GM19351 (cell line): ENCODE data around the gene MYL6.

Experiments used
- ATAC-seq: cut with Tn5 transposase; IDR thresholded peaks from one replicate; pipeline ENCODE4 v1.9.1; 2021; ENCODE audit warnings: mild to moderate bottlenecking, moderate library complexity; ENCODE audit not compliant: unreplicated experiment

The MYL6 gene

DNA sequence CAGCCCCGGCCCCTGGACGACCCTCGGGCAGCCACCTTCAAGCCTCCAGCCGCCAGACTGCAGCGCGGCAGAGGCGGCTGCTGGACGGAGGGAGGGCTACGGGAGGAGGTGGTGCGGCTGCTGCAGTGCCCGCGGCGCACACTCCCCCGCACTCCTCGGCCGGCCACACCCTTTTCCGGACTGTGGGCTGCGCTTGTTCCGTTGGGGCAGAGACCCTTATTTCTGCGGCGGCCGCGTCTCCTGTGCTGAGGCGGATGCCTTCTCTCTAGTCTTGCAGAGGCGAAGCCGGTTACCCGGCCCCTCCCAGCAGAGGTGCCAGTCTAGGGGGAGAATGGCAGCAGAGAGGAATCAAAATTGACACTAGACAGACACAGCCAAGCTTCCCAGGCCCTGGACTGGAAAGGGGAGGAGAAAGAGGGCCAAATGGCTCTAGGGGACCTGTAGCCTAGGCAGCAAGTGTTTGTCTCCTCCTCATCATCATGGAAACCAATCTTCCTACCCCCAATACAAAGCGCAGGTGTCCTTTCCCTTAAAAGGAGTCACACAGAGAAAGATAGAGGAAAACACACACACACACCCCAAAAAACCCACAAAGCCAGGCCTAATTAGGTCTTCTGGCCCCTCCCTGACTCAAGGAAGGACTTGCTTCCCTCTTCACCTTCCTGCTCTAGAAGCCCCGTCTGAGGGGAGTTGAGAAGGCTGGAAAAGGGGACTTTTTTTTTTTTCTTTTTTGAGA is 28.8 kb upstream of the MYL6 start:
- ATAC-seq: peak; percentile 28

DNA sequence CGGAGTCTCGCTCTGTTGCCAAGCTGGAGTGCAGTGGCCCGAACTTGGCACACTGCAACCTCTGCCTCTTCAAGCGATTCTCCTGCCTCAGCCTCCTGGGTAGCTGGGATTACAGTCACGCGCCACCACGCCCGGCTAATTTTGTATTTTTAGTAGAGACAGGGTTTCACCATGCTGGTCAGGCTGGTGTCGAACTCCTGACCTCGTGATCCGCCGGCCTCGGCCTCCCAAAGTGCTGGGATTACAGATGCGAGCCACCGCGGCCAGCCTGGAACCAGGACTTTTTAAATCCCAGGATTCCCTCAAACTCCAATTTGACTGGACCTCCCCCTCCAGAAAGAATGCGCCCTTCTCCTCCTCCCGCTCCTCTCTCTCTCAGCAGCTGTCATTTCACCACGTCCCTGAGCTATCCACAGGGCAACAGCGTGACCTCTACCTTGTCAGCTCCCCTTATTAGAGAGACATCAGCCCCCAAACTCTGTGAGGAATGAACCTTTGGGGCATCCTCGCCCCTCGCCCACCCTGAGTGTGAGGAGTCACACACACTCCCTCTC is 28.1 kb upstream of the MYL6 start:
- ATAC-seq: no peak

DNA sequence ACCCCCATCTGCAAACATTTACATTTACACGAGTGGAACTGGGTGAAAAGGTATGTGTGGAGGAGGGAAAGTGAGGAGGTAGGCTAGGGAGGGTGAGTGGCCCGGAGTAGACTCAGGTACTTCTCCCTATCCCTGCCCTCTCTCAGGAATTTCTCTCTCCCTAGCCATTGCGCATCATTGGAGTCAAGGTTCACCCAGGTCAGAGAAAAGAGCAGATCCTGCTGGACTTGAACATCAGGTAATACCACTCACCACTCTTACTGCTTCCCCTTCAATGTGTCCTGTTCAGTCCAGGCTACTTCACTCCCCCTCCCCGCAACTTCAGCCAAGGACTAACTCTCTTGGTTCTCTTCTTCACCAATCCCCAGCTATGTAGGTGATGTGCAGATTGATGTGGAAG is 27.3 kb upstream of the MYL6 start:
- ATAC-seq: no peak

DNA sequence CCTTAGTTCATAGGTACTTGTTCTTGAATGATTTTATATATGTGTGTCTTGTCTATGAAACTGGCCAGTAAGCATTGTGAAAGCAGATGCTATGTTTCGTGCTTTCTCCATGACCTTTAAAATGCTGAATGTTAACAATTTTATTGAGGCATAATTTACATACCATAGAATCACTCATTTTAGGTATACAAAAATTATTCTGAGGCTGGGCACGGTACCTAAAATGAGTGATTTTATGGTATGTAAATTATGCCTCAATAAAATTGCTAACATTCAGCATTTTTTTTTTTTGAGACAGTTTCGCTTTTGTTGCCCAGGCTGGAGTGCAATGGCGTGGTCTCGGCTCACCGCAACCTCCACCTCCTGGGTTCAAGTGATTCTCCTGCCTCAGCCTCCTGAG is 23.3 kb upstream of the MYL6 start:
- ATAC-seq: no peak

DNA sequence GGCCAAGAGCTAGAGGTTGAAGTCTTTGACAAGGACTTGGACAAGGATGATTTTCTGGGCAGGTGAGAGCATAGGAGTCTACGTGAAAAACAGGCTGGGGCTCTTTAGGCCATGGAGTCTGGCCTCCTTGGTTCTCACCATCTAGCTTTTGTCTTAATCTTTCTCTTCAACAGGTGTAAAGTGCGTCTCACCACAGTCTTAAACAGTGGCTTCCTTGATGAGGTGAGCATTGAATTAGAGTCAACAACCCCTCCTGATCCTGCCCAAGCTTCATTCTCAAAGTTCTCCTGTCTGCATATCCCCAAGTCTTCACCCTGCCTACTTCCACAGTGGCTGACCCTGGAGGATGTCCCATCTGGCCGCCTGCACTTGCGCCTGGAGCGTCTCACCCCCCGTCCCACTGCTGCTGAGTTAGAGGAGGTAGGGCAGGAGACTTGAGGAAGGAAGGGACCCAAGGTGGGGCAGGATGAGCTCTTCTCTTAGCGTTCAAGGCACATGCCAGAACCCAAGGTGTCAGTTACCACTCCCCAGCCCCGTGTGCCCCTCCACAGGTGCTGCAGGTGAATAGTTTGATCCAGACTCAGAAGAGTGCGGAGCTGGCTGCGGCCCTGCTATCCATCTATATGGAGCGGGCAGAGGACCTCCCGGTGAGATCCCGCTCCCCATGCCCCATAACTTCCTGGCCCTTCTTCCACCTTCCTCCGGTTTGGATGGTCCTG is 20.1 kb upstream of the MYL6 start:
- no peak for ATAC-seq

DNA sequence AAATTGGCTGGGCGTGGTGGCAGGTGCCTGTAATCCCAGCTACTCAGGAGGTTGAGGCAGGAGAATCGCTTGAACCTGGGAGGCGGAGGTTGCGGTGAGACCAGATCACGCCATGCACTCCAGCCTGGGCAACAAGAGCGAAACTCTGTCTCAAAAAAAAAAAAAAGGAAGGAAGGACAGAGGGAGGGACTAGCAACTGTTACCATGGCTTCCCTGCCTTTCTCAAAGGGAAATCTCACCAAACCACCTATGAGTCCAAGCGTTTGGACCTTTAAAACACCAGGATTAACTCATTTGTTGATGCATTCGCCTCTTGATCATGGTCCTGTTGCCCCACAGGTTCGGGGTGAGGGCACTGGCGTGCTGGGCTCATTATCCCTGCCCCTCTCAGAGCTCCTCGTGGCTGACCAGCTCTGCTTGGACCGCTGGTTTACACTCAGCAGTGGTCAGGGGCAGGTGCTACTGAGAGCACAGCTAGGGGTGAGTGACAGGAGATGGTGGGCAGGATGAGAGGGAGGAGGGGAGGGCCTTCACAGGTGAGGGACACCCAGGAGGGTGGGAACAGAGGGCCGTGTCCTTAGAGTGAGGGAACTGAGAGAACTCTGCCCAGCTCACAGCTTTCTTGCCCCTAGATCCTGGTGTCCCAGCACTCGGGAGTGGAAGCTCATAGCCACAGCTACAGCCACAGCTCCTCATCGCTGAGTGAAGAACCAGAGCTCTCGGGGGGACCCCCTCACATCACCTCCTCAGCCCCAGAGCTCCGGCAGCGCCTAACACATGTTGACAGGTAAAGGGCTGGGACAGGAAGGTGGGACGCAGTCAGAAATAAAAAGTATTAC is 16.0 kb upstream of the MYL6 start:
- ATAC-seq: no peak

DNA sequence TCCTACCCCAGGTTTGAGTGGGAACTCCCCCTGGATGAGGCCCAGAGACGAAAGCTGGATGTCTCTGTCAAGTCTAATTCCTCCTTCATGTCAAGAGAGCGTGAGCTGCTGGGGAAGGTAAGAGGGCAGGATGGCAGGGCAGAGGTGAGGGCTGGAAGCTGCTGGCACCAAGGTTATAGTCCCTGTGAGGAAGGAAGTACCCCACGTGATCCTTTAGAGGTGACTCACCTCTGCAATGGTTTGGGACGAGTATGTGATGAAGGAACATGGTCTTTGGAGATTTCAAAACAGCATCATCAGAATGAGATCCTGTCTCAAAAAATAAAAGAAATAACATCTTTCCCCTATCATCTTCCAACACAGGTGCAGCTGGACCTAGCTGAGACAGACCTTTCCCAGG is 14.9 kb upstream of the MYL6 start:
- no peak for ATAC-seq

DNA sequence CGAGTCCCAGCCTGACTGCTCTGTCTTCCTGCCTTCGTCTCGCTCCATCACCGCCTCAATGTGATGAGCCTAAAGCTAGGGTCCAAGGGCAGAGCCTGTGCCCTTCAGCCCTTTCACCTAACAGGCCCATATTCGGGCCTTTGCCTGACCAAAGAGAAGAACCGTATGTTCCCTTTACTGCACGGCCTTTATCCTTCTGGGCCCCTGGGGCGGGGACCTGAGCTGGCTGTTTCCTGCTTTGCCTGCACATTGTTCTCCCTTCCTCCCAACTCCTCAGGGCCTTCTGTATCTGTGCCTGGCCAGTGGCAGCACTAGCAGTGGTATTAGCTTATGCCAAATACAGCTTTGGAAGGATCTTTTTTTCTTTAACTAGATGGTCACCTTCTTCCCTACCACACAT is 14.3 kb upstream of the MYL6 start:
- ATAC-seq: no peak

DNA sequence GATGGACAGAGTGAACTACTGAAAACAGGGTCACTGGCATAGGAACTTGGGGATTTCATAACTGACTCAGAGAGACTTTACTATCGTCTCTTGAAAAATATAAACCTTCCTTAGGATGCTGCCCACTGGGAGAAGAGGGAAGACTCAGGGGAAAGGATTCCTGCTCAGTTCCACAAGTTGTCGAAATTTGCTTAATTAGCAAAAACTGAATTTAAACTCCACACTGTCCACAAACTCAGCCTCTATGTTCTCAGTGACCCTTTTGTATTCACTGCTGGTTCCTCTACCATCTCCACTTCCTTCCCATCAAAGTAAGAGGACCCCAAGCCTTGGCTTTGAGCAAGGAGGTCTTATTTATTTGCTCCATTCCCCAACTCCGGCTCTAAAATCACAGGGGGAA is 12.9 kb upstream of the MYL6 start:
- no peak for ATAC-seq

DNA sequence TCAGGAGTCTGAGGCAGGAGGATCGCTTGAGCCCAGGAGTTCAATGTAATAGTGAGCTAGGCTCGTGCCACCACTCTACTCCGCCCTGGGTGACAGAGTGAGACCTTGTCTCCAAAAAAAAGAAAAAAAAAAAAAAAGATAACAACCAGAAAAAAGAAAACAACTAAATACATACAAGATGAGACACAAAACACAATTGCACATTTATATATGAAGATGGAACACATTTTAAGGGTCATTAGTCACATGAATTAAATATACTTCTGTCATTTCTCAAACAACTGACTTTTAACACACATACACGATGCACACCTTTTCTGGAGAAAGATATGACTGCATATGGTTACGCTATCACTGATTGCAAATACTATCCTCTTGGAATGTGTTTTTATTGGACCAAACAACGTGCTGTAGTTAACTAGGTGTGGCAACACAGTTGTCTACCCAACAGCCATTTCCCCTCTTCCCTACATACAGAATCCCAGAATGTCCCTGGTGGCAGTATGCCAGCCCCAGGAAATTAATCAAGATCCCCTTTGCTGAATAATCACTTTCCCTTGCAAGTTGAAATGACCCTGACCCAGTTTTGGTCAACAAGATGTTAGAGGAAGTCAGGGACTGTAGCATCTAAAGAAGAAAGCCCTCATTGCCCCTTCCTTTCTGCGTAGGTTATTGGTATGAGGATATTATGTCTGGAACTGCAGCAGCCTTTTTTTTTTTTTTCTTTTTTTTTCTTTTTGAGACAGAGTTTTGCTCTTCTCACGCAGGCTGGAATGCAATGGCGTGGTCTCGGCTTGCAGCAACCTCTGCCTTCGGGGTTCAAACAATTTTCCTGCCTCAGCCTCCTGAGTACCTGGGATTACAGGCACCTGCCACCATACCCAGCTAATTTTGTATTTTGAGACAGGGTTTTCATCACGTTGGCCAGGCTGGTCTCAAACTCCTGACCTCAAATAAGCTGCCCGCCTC is 11.4 kb upstream of the MYL6 start:
- no peak for ATAC-seq

DNA sequence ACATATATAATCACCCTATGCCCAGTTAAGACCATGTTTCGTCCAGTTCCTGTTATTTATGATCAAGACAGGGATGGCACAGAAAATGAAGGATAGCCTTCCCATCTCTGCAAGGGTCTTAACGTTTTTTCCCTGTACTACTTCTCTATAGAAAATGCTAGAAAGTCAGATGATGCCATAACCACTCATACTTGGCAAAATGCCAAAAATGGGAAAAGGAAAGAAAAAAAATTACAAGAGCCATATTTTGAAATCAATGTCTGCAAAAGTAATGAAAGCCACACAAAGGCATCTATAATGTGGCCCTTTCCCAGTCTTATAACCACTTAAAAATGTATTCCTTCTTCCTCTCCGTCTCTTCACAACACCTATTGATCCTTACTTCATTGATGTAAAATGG is 7.6 kb upstream of the MYL6 start:
- ATAC-seq: no peak

DNA sequence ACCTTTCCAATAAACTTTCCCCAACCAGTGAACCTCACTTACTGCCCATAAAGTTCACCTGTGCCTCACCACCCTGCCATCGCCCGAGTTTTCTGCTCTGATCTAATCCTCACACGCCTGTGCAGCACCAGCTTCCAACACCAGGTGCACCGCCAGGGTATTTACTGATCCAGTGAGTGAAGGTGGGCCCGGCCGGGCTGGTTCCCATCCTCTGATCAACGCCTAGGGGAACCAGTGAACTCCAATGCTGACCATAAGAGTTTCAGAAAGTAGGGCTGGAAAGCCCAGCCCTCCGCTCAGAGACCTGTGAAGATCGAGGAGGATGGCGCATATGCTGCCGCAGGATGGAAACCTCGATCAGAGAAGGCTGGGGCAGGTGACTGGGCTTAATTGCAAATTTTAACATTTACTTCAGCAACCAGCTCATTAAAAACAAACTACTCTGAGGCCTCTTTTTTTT is 6.5 kb upstream of the MYL6 start:
- peak; percentile 60 for ATAC-seq

DNA sequence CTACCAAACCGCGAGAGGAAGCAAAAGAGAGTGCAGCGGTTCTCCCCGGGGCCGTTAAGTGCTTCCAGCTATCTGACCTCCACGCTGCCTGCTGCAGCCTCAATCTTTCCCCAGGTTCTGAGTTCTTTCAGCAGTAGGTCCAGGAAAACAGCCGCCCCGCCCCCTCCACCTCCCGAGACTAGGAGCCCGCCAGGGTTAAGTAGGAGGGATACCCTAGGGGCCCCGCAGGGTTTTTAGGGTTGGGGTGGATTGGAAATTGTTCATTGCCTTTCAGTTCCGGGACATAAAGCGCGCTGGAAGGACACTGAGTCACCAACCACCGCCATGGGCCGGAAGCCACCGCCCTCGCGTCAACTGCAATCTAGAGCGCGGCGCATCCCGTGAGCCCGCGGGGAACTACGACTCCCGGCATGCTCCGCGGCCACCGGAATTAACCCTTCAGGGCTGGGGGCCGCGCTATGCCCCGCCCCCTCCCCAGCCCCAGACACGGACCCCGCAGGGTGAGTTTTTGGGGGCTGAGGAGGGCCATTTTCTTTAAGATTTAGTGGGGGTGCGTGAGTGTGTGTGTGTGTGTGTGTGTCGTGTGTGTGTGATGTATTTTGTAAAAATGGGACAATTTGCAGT is 5.9 kb upstream of the MYL6 start, which contains the start of gene MYL6B:
Gene MYL6B (plus strand): TSS at position 456 of the 624 bp plus-strand sequence. CDS start 1,332 bp downstream, outside the sequence.
- peak; percentile 87 for ATAC-seq

DNA sequence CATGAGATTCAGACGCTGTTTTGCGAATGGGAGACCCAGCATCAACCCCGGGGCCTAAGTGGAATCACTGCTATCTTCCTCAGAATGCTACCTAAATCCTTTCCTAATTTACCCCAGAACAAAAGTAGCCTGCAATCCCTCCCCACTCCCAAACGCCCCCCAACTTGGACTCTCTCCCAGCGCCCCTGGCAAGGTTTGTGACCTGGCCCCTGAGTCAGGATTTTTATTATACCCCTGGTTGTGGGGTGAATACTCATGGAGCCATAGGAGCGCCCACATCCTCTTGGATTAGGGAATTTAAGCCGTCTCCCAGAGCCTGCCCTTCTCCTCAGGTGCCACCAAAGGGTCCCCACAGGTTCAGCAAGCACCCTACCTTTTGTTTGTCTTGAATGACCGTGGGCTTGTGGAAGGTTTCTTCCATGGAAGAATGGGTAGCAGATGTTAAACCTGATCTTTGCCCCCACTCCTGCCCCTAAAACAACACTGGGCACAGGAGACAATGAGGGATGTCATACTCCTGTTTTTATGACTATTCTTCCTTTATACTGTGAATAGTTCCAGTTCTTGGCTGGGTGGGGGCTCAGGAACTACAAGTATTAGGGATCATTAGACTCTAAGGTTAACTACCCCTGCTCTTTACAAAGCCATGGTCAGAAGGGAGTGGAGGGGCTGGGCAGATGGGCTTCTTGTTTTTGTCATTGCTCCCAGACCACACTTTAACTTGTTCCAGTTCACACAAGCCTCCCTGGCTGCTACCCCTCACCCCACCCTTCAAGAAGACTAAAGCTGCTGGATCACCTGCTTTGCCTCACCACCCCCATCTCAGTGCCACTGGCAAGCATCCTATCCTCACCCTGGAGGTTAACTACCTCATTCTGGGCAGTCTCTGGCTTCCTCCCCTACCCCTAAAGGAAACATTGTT is 5.1 kb upstream of the MYL6 start:
- no peak for ATAC-seq

DNA sequence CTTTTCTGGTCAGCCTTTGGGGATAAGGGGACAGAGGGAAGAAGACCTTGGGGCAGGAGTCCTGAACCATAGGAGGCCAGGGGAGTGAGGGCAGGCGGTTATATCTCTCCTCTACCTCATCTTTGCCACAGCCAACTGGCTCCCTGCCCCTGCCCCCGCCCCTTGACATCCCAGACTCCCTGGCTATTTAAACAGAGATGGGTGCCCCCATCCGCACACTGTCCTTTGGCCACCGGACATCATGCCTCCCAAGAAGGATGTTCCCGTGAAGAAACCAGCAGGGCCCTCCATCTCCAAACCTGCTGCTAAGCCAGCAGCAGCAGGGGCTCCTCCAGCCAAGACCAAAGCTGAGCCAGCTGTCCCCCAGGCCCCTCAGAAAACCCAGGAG is 4.5 kb upstream of the MYL6 start:
- no peak for ATAC-seq

DNA sequence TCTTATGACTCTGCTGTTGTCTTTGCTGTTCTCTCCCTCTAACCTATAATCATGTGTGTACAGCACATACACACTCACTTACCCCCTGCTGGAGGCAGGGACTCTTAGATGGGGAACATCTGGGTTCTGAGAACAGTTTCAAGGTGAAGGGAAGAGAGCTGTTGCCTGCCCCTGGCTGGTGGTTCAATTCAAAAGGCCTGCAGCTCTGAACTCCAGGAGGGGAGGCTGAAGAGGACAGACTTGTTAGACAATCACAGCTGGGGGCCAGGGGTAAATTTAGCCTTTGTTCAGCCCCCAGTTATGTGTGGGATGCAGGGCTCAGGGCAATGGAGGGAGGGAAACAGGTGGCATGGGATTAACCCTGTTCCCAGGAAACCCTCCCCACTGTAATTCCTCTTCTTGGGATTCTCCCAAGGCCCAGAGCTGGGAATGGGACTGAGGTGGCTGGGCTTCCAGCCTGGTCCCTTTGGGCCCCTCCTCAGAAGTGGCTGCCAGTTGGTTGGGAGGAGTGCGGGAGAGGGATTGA is 3.9 kb upstream of the MYL6 start:
- ATAC-seq: no peak

DNA sequence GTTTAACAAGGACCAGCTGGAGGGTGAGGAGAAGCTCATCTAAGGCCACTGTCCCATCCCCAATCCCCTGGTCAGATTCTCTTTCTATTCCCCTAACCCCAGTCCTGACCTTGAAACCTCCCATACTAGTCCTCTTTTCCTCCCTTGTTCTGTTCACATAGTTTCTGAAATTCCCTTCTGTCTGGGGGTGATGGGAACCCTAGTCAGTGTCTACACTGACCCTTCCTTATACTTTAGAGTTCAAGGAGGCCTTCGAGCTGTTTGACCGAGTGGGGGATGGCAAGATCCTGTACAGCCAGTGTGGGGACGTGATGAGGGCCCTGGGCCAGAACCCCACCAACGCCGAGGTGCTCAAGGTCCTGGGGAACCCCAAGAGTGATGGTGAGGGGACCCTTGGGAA is 3.3 kb upstream of the MYL6 start:
- no peak for ATAC-seq

DNA sequence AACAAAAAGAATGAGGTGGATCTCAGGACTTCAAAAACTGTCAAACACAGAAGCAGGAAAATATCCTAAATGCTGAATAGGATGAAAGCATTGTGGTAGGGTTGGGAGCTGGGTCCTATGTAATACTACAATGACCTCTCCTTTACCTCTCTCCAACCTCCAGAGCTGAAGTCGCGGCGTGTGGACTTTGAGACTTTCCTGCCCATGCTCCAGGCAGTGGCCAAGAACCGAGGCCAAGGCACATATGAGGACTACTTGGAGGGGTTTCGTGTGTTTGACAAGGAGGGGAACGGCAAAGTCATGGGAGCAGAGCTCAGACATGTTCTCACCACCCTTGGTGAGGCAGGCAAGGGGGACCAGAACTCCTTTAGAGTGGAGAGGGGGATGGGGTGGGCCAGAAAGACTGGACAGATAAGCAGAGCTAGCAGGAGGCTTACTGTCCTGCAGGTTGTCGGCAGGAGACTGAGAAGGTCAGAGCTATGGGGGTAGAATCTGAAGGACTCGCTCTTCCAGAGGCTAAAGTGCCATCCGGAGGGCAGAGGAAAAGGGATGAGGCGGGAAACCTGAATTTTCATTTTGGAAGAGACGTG is 2.8 kb upstream of the MYL6 start:
- ATAC-seq: no peak
